ENCODE measurements around the gene DTX1.

DTX1 gene

DNA sequence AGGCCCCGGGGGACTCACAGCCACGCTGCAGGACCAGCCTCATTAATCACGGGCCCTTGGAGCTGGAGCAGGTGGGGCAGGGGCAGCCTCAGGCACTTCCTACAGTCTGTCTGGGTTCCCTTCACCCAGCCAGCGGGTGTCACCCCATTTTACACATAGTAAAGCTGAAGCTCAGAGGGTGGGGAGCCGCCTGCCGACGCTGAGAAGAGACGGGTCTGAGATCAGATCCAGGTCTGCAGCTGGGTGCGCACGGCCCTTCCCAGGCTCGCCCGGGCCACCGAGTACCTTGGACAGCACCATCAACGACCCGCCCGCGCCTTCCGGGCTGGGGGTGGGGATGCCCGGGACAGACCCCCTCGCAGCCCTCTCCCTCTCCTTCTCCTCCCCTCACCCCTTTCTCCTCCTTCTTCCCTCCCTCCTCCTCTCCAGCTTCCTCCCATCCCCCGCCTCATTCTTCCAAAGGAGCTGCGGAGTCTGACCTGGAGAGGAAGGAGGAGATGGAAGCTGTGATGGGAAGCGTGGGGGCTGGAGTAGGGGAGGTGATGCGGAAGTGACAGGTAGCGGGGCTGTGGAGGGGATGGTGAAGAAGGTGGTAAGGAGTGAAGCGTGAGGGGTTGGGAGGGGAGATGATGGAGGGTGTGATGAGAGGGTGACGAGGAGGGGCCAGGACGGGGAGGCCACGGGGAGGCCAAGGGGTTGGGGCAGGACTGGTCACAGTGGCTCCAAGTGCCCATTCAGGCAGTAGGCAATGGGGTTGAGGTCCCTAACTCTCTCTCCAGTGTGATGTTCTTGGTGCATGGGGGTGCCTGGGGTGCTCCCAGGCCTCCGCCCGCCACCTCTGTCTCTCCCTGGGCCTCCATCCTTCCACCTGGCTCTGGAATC lies 8.8 kb downstream of the DTX1 start:
- TF ChIP-seq, protein P1, sequence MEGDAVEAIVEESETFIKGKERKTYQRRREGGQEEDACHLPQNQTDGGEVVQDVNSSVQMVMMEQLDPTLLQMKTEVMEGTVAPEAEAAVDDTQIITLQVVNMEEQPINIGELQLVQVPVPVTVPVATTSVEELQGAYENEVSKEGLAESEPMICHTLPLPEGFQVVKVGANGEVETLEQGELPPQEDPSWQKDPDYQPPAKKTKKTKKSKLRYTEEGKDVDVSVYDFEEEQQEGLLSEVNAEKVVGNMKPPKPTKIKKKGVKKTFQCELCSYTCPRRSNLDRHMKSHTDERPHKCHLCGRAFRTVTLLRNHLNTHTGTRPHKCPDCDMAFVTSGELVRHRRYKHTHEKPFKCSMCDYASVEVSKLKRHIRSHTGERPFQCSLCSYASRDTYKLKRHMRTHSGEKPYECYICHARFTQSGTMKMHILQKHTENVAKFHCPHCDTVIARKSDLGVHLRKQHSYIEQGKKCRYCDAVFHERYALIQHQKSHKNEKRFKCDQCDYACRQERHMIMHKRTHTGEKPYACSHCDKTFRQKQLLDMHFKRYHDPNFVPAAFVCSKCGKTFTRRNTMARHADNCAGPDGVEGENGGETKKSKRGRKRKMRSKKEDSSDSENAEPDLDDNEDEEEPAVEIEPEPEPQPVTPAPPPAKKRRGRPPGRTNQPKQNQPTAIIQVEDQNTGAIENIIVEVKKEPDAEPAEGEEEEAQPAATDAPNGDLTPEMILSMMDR (IDR thresholded peaks at IDR 0.05; ENCODE audit: low read length, missing control alignments): no peak

DNA sequence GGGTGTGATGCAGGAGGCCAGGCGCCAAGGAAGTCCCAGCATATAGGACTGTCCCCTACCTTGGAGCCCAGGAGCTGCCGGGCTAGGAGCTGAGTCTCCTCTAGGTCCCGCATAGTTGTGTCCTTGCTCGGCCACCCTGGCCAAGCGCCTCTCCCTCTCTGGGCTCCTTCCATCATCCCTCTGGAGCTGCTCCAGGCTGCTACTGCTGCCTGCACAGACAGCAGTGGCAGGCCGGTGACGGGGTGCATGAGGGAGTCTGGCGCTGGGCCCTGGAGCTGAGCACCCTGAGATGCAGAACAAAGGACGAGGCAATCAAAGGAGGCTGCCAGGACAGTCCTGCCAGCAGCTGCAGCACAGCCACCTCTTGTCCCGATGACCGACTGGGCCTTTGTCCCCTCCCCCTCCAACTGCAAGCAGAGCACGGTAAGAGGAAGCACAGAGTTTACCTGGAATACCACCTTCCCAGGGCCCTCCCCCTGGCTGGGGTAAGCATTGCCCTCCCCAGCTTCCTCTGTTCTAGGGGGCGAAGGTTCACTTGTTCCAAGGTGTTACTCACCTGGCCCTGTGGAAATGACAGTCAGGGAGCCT lies 10.4 kb downstream of the DTX1 start:
- no peak for DNase-seq (ENCODE audit: low read depth)
- TF ChIP-seq, protein P1 (IDR thresholded peaks at IDR 0.05; ENCODE audit: low read length, missing control alignments): no peak
- H3K4me3 ChIP-seq (replicated peaks; ENCODE audit: low read depth, low read length): no peak overlapping the region

More for the DNA sequence above, 8.8 kb downstream of the DTX1 start:
- DNase-seq (ENCODE audit: low read depth): peak; percentile 7
- H3K4me3 ChIP-seq (replicated peaks; ENCODE audit: low read depth, low read length): no peak overlapping the region

GRCh38 chr12:113067987-113068935 lies 11.7 kb downstream of the DTX1 start:
- DNase-seq (ENCODE audit: low read depth): no peak
- no peak overlapping the region for H3K4me3 ChIP-seq (replicated peaks; ENCODE audit: low read depth, low read length)
- TF ChIP-seq, protein P1 (IDR thresholded peaks at IDR 0.05; ENCODE audit: low read length, missing control alignments): no peak

DNA sequence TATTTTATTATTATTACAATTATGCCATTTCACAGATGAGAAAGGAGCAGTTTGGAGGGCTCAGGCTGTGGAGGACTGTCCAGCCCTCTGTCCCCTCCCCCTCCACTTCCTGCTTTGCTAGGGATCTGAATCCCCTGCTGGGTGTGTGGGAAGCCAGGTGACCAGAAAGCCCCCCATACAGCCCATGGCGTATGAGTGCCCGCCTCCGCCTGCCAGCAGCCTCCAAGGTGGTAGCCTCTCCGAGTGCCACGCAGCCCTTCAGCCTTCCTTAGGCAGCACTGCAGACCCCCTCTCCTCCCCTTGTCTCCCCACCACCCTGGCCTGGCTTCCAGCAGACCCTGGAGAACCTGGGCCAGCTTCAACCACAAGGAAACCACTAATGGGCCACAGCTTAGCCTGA lies 12.6 kb downstream of the DTX1 start:
- no peak overlapping the region for H3K4me3 ChIP-seq (replicated peaks; ENCODE audit: low read depth, low read length)
- no peak for DNase-seq (ENCODE audit: low read depth)
- TF ChIP-seq, protein P1 (IDR thresholded peaks at IDR 0.05; ENCODE audit: low read length, missing control alignments): no peak

DNA sequence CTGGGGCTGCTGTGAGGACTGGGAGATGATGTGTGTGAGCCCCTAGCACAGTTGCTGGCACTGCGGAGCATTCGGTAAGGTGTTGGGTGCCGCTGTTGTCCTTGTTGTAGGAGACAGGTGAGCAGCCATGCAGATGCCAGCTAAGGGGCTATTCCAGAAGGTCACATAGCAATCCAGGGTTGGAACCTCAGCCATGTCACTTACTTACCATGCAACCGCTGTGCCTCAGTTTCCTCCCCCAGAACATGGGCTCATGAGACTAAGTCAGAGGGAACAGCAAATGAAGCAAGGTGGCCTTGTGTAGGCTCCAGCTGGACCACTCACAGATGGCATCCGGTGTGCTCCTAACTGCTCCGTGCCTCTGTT lies 13.2 kb downstream of the DTX1 start:
- TF ChIP-seq, protein P1 (IDR thresholded peaks at IDR 0.05; ENCODE audit: low read length, missing control alignments): no peak
- H3K4me3 ChIP-seq (replicated peaks; ENCODE audit: low read depth, low read length): no peak overlapping the region
- DNase-seq (ENCODE audit: low read depth): no peak

- peak; percentile 11 for DNase-seq (ENCODE audit: low read depth)
- TF ChIP-seq, protein P1 (IDR thresholded peaks at IDR 0.05; ENCODE audit: low read length, missing control alignments): no peak
- H3K4me3 ChIP-seq (replicated peaks; ENCODE audit: low read depth, low read length): no peak overlapping the region
These were observed 13.8 kb downstream of the DTX1 start for GRCh38 chr12:113070117-113070906.
